Measurements from ENCODE around the gene PRKAB1.
"Not testable (repeated sequence)": the region's sequence is repeated elsewhere in the genome, so short reads cannot be mapped to it uniquely, and the experiment has no call there.

The PRKAB1 gene

GRCh38 chr12:119696943-119697342 is 29.0 kb downstream of the PRKAB1 start:
- DNase-seq (ENCODE audit: low read depth) = no peak
- no peak for TF ChIP-seq CTCF (IDR thresholded peaks at IDR 0.05; ENCODE audit: insufficient read depth, low read depth, low read length, missing control alignments)
- H3K4me3 ChIP-seq (ENCODE audit: low read depth, low read length) = no peak overlapping the region

- TF ChIP-seq CTCF (IDR thresholded peaks at IDR 0.05; ENCODE audit: insufficient read depth, low read depth, low read length, missing control alignments) = no peak
Observed at GRCh38 chr12:119699199-119699760, 31.3 kb downstream of the PRKAB1 start.

GRCh38 chr12:119700078-119700477 is 32.1 kb downstream of the PRKAB1 start:
- H3K4me3 ChIP-seq (ENCODE audit: low read depth, low read length) = no peak overlapping the region
- TF ChIP-seq CTCF (IDR thresholded peaks at IDR 0.05; ENCODE audit: insufficient read depth, low read depth, low read length, missing control alignments) = no peak
- DNase-seq (ENCODE audit: low read depth) = no peak

More at GRCh38 chr12:119699199-119699760, 31.3 kb downstream of the PRKAB1 start:
- DNase-seq (ENCODE audit: low read depth) = no peak
- no peak overlapping the region for H3K4me3 ChIP-seq (ENCODE audit: low read depth, low read length)

GRCh38 chr12:119704065-119704747 is 36.3 kb downstream of the PRKAB1 start:
- H3K4me3 ChIP-seq (ENCODE audit: low read depth, low read length) = no peak overlapping the region
- DNase-seq (ENCODE audit: low read depth) = no peak
- no peak for TF ChIP-seq CTCF (IDR thresholded peaks at IDR 0.05; ENCODE audit: insufficient read depth, low read depth, low read length, missing control alignments)

GRCh38 chr12:119705182-119705581 is 37.2 kb downstream of the PRKAB1 start:
- TF ChIP-seq CTCF (IDR thresholded peaks at IDR 0.05; ENCODE audit: insufficient read depth, low read depth, low read length, missing control alignments) = no peak
- DNase-seq (ENCODE audit: low read depth) = no peak
- no peak overlapping the region for H3K4me3 ChIP-seq (ENCODE audit: low read depth, low read length)

- not testable (repeated sequence) for H3K4me3 ChIP-seq (ENCODE audit: low read depth, low read length); DNase-seq (ENCODE audit: low read depth)
Observed at GRCh38 chr12:119706427-119706826, 38.5 kb downstream of the PRKAB1 start.

GRCh38 chr12:119710374-119710964 is 42.5 kb downstream of the PRKAB1 start:
- DNase-seq (ENCODE audit: low read depth) = no peak
- TF ChIP-seq CTCF (IDR thresholded peaks at IDR 0.05; ENCODE audit: insufficient read depth, low read depth, low read length, missing control alignments) = no peak

More at GRCh38 chr12:119710374-119710964, 42.5 kb downstream of the PRKAB1 start:
- H3K4me3 ChIP-seq (ENCODE audit: low read depth, low read length) = no peak overlapping the region

Data from GM12865 (cell line).